Suppressor macrophage (primary cell): ENCODE data around the gene THAP6.
A peak's percentile ranks its signal among the peaks of the same experiment; 100 is the strongest.
"Not testable (repeated sequence)": the region's sequence is repeated elsewhere in the genome, so short reads cannot be mapped to it uniquely, and the experiment has no call there.

Experiments
- DNase-seq, 4 experiments: peaks; one replicate each; pipeline ENCODE4 v3.0.0-alpha.2; 2020 to 2022

Gene THAP6

GRCh38 chr4:75525910-75526309, 11.6 kb downstream of the THAP6 start:
- no peak for DNase-seq

GRCh38 chr4:75527482-75527881, 13.2 kb downstream of the THAP6 start:
- DNase-seq = no peak

GRCh38 chr4:75530556-75531322, 16.5 kb downstream of the THAP6 start:
- no peak for DNase-seq

GRCh38 chr4:75531536-75532143, 17.4 kb downstream of the THAP6 start:
- DNase-seq = not testable (repeated sequence)

- DNase-seq = not testable (repeated sequence)
Observed at GRCh38 chr4:75533339-75533887, 19.1 kb downstream of the THAP6 start.

GRCh38 chr4:75533926-75534325, 19.7 kb downstream of the THAP6 start:
- DNase-seq = not testable (repeated sequence)

- not testable (repeated sequence) for DNase-seq
Observed at GRCh38 chr4:75537308-75537707, 23.0 kb downstream of the THAP6 start.

- no peak for DNase-seq
Observed at GRCh38 chr4:75542824-75543223, 28.6 kb downstream of the THAP6 start.

- not testable (repeated sequence) for DNase-seq
Observed at GRCh38 chr4:75544220-75544619, 29.9 kb downstream of the THAP6 start.

GRCh38 chr4:75544870-75545269, 30.6 kb downstream of the THAP6 start:
- no peak for DNase-seq

- no peak for DNase-seq
Observed at GRCh38 chr4:75545526-75545925, 31.3 kb downstream of the THAP6 start.

GRCh38 chr4:75547647-75548387, 33.5 kb downstream of the THAP6 start:
- DNase-seq = peak; percentile 66 to 89 (median 76)

- no peak for DNase-seq
Observed at GRCh38 chr4:75549019-75549418, 34.7 kb downstream of the THAP6 start.

- DNase-seq = no peak
Observed at GRCh38 chr4:75552452-75552851, 38.2 kb downstream of the THAP6 start.

- DNase-seq = no peak
Observed at GRCh38 chr4:75555294-75556164, 41.3 kb downstream of the THAP6 start, which contains the start of gene ODAPH. Gene ODAPH, plus strand, starts transcription at chr4:75556066. Its CDS starts 17 bp downstream, at chr4:75556083.

- DNase-seq = no peak
Observed at GRCh38 chr4:75557696-75558095, 43.4 kb downstream of the THAP6 start.

- DNase-seq = no peak
Observed at GRCh38 chr4:75561789-75562188, 47.5 kb downstream of the THAP6 start.

GRCh38 chr4:75564023-75564422, 49.8 kb downstream of the THAP6 start:
- no peak for DNase-seq

GRCh38 chr4:75565481-75565880, 51.2 kb downstream of the THAP6 start:
- DNase-seq = peak in 3 of 4 experiments; percentile 16 to 42 (median 17)

GRCh38 chr4:75566911-75567310, 52.6 kb downstream of the THAP6 start:
- peak in 2 of 4 experiments; percentile 14 to 40 for DNase-seq

- no peak for DNase-seq
Observed at GRCh38 chr4:75567725-75568124, 53.5 kb downstream of the THAP6 start.
